ENCODE measurements around the gene DHH. TPM values are rescaled to one million over a fixed set of nuclear protein-coding genes. Genes with fewer than 3 reads are reported as not detected.
A peak's percentile ranks its signal among the peaks of the same experiment; 100 is the strongest.

DHH gene
- total and polyA plus RNA-seq, 2 experiments from 2014 or later: not detected

GRCh38 chr12:49069507-49070346 is 24.9 kb downstream of the DHH start, which contains the start of gene RHEBL1:
RHEBL1 (minus strand) TSS chr12:49069979; CDS start chr12:49069785, 194 bp downstream.
- H3K4me3 ChIP-seq: peak within 1 kb of the TSS; percentile 51
- H3K79me2 ChIP-seq: no peaks in the 10 kb centered on the region
- no peaks in the 10 kb centered on the region for H3K9me2 ChIP-seq (replicated peaks; ENCODE audit: insufficient read depth)
- H4K20me1 ChIP-seq (ENCODE audit: insufficient read depth, poor library complexity, severe bottlenecking): no peaks in the 10 kb centered on the region
- no peaks in the 10 kb centered on the region for H3K4me1 ChIP-seq (ENCODE audit: insufficient read depth)
- peak within 1 kb of the TSS; percentile 87 for H2AFZ ChIP-seq
- TF ChIP-seq EZH2 (IDR thresholded peaks at IDR 0.05; ENCODE audit: borderline replicate concordance): no peak
- peak; percentile 19 for TF ChIP-seq CTCF (IDR thresholded peaks at IDR 0.05; ENCODE audit: poor library complexity)
- peak; percentile 99 for DNase-seq (ENCODE audit: low spot score)
- peak within 1 kb of the TSS; percentile 80 for H3K4me2 ChIP-seq
- 3% methylated on average over 60 of the region's 60 CpGs for WGBS (ENCODE audit: low lambda C conversion rate, missing lambda C conversion rate)
- H3K27ac ChIP-seq: no peak within 1 kb of the TSS
- H3K9me3 ChIP-seq (ENCODE audit: low read depth): no peaks in the 10 kb centered on the region
- H3K36me3 ChIP-seq (replicated peaks; ENCODE audit: insufficient read depth, low read depth): no peaks in the 10 kb centered on the region
- no peaks in the 10 kb centered on the region for H3K27me3 ChIP-seq

GRCh38 chr12:49068879-49069506 is 25.6 kb downstream of the DHH start:
- TF ChIP-seq CTCF (IDR thresholded peaks at IDR 0.05; ENCODE audit: poor library complexity): no peak
- no peak for TF ChIP-seq EZH2phosphoT487 (IDR thresholded peaks at IDR 0.05; ENCODE audit: low read depth, severe bottlenecking, unreplicated experiment)
- TF ChIP-seq EZH2 (IDR thresholded peaks at IDR 0.05; ENCODE audit: borderline replicate concordance): peak; percentile 21
- DNase-seq (ENCODE audit: low spot score): no peak
- Histone ChIP-seq H3K4me3 (peak overlapping the region; percentile 51), H3K4me2 (peak overlapping the region; percentile 80), H4K20me1 (ENCODE audit: insufficient read depth, poor library complexity, severe bottlenecking) (no peaks in the 10 kb centered on the region), H3K27me3 (no peaks in the 10 kb centered on the region), H3K27ac (no peak overlapping the region), H2AFZ (peak overlapping the region; percentile 87), H3K36me3 (replicated peaks; ENCODE audit: insufficient read depth, low read depth) (no peaks in the 10 kb centered on the region), H3K9me3 (ENCODE audit: low read depth) (no peaks in the 10 kb centered on the region), H3K79me2 (no peaks in the 10 kb centered on the region), H3K4me1 (ENCODE audit: insufficient read depth) (no peaks in the 10 kb centered on the region), H3K9me2 (replicated peaks; ENCODE audit: insufficient read depth) (no peaks in the 10 kb centered on the region)
- 23% methylated on average over 21 of the region's 21 CpGs for WGBS (ENCODE audit: low lambda C conversion rate, missing lambda C conversion rate)

GRCh38 chr12:49066120-49066519 is 28.5 kb downstream of the DHH start:
- Histone ChIP-seq H3K27me3 (no peaks in the 10 kb centered on the region), H3K9me3 (ENCODE audit: low read depth) (no peaks in the 10 kb centered on the region), H3K4me1 (ENCODE audit: insufficient read depth) (peaks cover 5% of the 10 kb centered on the region), H4K20me1 (ENCODE audit: insufficient read depth, poor library complexity, severe bottlenecking) (no peaks in the 10 kb centered on the region), H3K79me2 (peaks cover 5% of the 10 kb centered on the region), H3K4me2 (no peak overlapping the region), H3K36me3 (replicated peaks; ENCODE audit: insufficient read depth, low read depth) (no peaks in the 10 kb centered on the region), H3K27ac (no peak overlapping the region), H2AFZ (no peak overlapping the region), H3K4me3 (no peak overlapping the region), H3K9me2 (replicated peaks; ENCODE audit: insufficient read depth) (no peaks in the 10 kb centered on the region)
- TF ChIP-seq EZH2phosphoT487 (IDR thresholded peaks at IDR 0.05; ENCODE audit: low read depth, severe bottlenecking, unreplicated experiment) (no peak), CTCF (IDR thresholded peaks at IDR 0.05; ENCODE audit: poor library complexity) (no peak), EZH2 (IDR thresholded peaks at IDR 0.05; ENCODE audit: borderline replicate concordance) (no peak)
- 65% methylated on average over 4 of the region's 4 CpGs for WGBS (ENCODE audit: low lambda C conversion rate, missing lambda C conversion rate)
- no peak for DNase-seq (ENCODE audit: low spot score)
